Neural progenitor cell (in vitro differentiated cells): ENCODE results near the gene ERCC5.

ENCODE experiments used
- CTCF ChIP-seq: fragments of 200-600 bp; sonication (generic); IDR thresholded peaks from 2 replicates; pipeline ENCODE4 v1.5.1; 2017; ENCODE audit warnings: antibody characterized with exemption, mild to moderate bottlenecking
- EZH2 ChIP-seq: fragments of 200-600 bp; sonication (generic); IDR thresholded peaks from 2 replicates; pipeline ENCODE4 v1.6.1; 2017; ENCODE audit warnings: antibody characterized with exemption, mild to moderate bottlenecking, moderate library complexity

- TF ChIP-seq EZH2 (no peak), CTCF (no peak)
These were observed 29.4 kb downstream of the ERCC5 start for GRCh38 chr13:102875256-102875655.
